ENCODE data around the gene SORCS2. TPM values are rescaled to one million over a fixed set of nuclear protein-coding genes. Genes with fewer than 3 reads are reported as not detected.

The SORCS2 gene
- total and polyA plus RNA-seq, 2 of the 4 experiments (the other 2 are of a cell fraction): 0.36 to 0.62 TPM

DNA sequence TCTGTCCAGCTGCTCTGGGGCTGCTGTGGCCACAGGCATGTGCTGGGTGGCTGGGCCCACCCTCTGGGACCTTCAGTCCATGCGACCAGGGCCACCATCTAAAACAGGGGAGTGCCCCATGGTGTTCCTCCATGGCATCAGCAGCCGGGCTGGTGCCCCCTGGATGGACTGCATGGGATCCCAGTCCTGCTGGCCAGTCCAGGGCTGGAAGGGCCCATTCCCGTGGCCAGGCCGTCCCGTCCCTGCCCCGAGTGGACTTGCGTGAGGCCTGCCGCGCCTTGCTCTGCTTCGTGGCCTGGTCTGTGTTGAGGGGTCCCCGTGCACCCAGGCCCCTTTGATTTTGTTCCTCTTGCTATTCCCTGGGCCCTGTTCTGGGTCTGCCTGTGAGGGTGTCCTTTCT is 36.4 kb downstream of the SORCS2 start:
- no peak overlapping the region for H3K14ac ChIP-seq (replicated peaks; ENCODE audit: low read depth, low read length)
- DNase-seq: no peak
- no peak overlapping the region for H2AFZ ChIP-seq (replicated peaks; ENCODE audit: low read length, poor library complexity)
- H3K36me3 ChIP-seq (ENCODE audit: control insufficient read depth, insufficient read depth, low read length): no peaks in the 10 kb centered on the region
- no peak overlapping the region for H3K4me3 ChIP-seq (ENCODE audit: insufficient read depth, low read depth, low read length)
- ChIA-PET CTCF (no interaction called here), POLR2A (ENCODE audit: unreplicated experiment) (no interaction called here)
- in situ Hi-C loops (cut with MboI; ENCODE audit: low sequenced_read_pairs) (no loop called here), dilution Hi-C loops (cut with HindIII; ENCODE audit: low sequenced_read_pairs, unreplicated experiment) (no loop called here), intact Hi-C loops (cut with micrococcal nuclease) (no loop called here)
- no peaks in the 10 kb centered on the region for H3K4me1 ChIP-seq (ENCODE audit: control insufficient read depth, insufficient read depth, low read length)
- H4K20me1 ChIP-seq (ENCODE audit: insufficient read depth, low read length): no peaks in the 10 kb centered on the region
- no peak overlapping the region for H2BK15ac ChIP-seq (ENCODE audit: low read depth, low read length)
- no peak overlapping the region for H3K4me2 ChIP-seq (ENCODE audit: low read depth, low read length)
- no peak overlapping the region for H3K4ac ChIP-seq (ENCODE audit: low read depth, low read length)
- TF ChIP-seq MAFK (IDR thresholded peaks at IDR 0.05; ENCODE audit: low read depth, low read length) (no peak), CHD1 (IDR thresholded peaks at IDR 0.05; ENCODE audit: low read depth, low read length) (no peak), MXI1 (IDR thresholded peaks at IDR 0.05; ENCODE audit: borderline replicate concordance, low read depth, low read length) (no peak), BHLHE40 (IDR thresholded peaks at IDR 0.05; ENCODE audit: low read depth, low read length) (no peak), FOS (IDR thresholded peaks at IDR 0.05; ENCODE audit: low read depth, low read length) (no peak), POLR2A (IDR thresholded peaks at IDR 0.05; ENCODE audit: low read depth, low read length) (no peak)
- TF ChIP-seq, protein P1, sequence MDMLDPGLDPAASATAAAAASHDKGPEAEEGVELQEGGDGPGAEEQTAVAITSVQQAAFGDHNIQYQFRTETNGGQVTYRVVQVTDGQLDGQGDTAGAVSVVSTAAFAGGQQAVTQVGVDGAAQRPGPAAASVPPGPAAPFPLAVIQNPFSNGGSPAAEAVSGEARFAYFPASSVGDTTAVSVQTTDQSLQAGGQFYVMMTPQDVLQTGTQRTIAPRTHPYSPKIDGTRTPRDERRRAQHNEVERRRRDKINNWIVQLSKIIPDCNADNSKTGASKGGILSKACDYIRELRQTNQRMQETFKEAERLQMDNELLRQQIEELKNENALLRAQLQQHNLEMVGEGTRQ (IDR thresholded peaks at IDR 0.05; ENCODE audit: low read depth, low read length): no peak
- ATAC-seq (ENCODE audit: low read depth): no peak
- no peaks in the 10 kb centered on the region for H3K9me1 ChIP-seq (ENCODE audit: insufficient read depth, low read length)
- 84% methylated on average over 7 of the region's 11 CpGs; no CpG with 5 or more reads in 1 of the 2 experiments for WGBS, 2 experiments (ENCODE audit: extremely low coverage in 2 of 2, insufficient read length in 1 of 2)
- H3K27me3 ChIP-seq (ENCODE audit: control insufficient read depth, insufficient read depth, low read length): peaks cover 22% of the 10 kb centered on the region
- no peak overlapping the region for H2AK9ac ChIP-seq (replicated peaks; ENCODE audit: low read depth, low read length, poor library complexity)
- H4K8ac ChIP-seq (ENCODE audit: low read depth in 2 of 2, low read length in 2 of 2): no peak overlapping the region
- no peak overlapping the region for H2BK120ac ChIP-seq (ENCODE audit: low read depth, low read length)
- BruUV-seq (replicated peaks): no TSS peak
- H3K23ac ChIP-seq (ENCODE audit: low read depth, low read length): no peak overlapping the region
- no peak overlapping the region for H3K9ac ChIP-seq (ENCODE audit: low read depth, low read length)
- no peak overlapping the region for H3K18ac ChIP-seq (ENCODE audit: low read depth, low read length)
- no peak overlapping the region for H4K91ac ChIP-seq (ENCODE audit: insufficient read depth, low read depth, low read length)
- H3K27ac ChIP-seq (ENCODE audit: insufficient read depth, low read length): no peak overlapping the region
- H3K56ac ChIP-seq (ENCODE audit: extremely low read depth, insufficient read depth, low read length): no peak overlapping the region
- peaks cover 2% of the 10 kb centered on the region; the same call in 1 of the 2 replicates for H3K9me3 ChIP-seq (ENCODE audit: control insufficient read depth, insufficient read depth, low read length)
- no peak overlapping the region for H2BK5ac ChIP-seq (ENCODE audit: low read depth, low read length, poor library complexity, severe bottlenecking)
- H3K79me1 ChIP-seq (ENCODE audit: low read depth in 1 of 2, low read length in 2 of 2): no peaks in the 10 kb centered on the region
- H4K5ac ChIP-seq (ENCODE audit: low read depth, low read length): no peak overlapping the region
- no peak overlapping the region for H2BK20ac ChIP-seq (ENCODE audit: low read depth, low read length)
- no peak overlapping the region for H2AK5ac ChIP-seq (ENCODE audit: low read depth, low read length)
